OCI-LY7 (cell line): ENCODE measurements around the gene NHS.

Source experiments
- CTCF ChIP-seq: fragments of 200-600 bp; sonication (generic); conservative IDR thresholded peaks from 2 replicates; pipeline ENCODE4 v1.5.1; 2014; ENCODE audit warnings: mild to moderate bottlenecking, antibody characterized with exemption, low read length, moderate library complexity, mixed read lengths
- EZH2phosphoT487 ChIP-seq: fragments of 200-600 bp; sonication (generic); IDR thresholded peaks from 2 replicates; pipeline ENCODE4 v1.6.1; 2018; ENCODE audit warnings: low read depth, borderline replicate concordance, mild to moderate bottlenecking, mixed run types, antibody characterized with exemption, low read length, moderate library complexity, mixed read lengths

DNA sequence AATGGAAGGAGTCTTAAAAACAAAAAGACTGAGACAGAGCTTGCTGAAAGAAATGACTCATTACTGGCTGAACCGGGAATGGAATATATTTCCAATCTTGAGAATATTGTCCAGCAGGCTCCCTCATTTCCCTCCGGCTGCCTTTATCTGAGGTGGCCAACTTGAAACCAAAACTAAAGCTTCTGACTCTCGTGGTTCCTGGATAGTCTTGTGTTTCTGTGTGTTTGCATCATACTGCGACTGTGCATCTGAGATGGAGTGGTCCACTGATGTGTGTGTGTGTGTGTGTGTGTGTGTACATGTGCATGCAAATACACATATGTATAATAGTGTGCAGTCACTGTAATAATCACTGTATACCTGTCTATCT is 216.7 kb downstream of the NHS start:
- TF ChIP-seq CTCF = no peak
- no peak for TF ChIP-seq EZH2phosphoT487
